Measurements from ENCODE around the gene RAB40C. TPM values are rescaled to one million over a fixed set of nuclear protein-coding genes. Genes with fewer than 3 reads are reported as not detected.
"Not testable (repeated sequence)": the region's sequence is repeated elsewhere in the genome, so short reads cannot be mapped to it uniquely, and the experiment has no call there.

Gene RAB40C
- total and polyA plus RNA-seq, 8 donors, result 17.6 to 101 (median 25.6) TPM

GRCh38 chr16:595094-595528, 5.2 kb downstream of the RAB40C start:
- H3K4me1 ChIP-seq, result peaks cover 38 to 69% (median 62%) of the 10 kb centered on the region in 4 donors

GRCh38 chr16:595942-596735, 6.3 kb downstream of the RAB40C start:
- H3K36me3 ChIP-seq, result peaks cover 8 to 46% (median 30%) of the 10 kb centered on the region in 4 donors
- WGBS, 5 donors, result 78 to 91% (median 88%) methylated on average over 33 to 34 of the region's 34 CpGs
- TF ChIP-seq POLR2AphosphoS5 (IDR thresholded peaks at IDR 0.05) (no peak), CTCF (IDR thresholded peaks at IDR 0.05) (no peak), EP300 (IDR thresholded peaks at IDR 0.05) (no peak), POLR2A (IDR thresholded peaks at IDR 0.05) (no peak)
- intact Hi-C loops (cut with DNase I; ENCODE audit: low total_unique reads), result no loop called here
- no peaks in the 10 kb centered on the region for H3K9me3 ChIP-seq
- DNase-seq, result no peak
- no peak overlapping the region for H3K4me3 ChIP-seq
- no peaks in the 10 kb centered on the region for H3K27me3 ChIP-seq
- peaks cover 32 to 60% (median 54%) of the 10 kb centered on the region in 4 donors for H3K4me1 ChIP-seq
- no peak overlapping the region for H3K27ac ChIP-seq

More at GRCh38 chr16:595094-595528, 5.2 kb downstream of the RAB40C start:
- Histone ChIP-seq H3K27me3 (no peaks in the 10 kb centered on the region), H3K9me3 (no peaks in the 10 kb centered on the region), H3K36me3 (peaks cover 5 to 36% (median 23%) of the 10 kb centered on the region in 4 donors), H3K4me3 (no peak overlapping the region), H3K27ac (peak overlapping the region in 3 of 5 donors; percentile 2 to 100 (median 10))
- intact Hi-C loops (cut with DNase I; ENCODE audit: low total_unique reads), result no loop called here
- WGBS, 5 donors, result 82 to 91% (median 88%) methylated on average over 18 of the region's 18 CpGs
- TF ChIP-seq POLR2A (IDR thresholded peaks at IDR 0.05) (no peak), CTCF (IDR thresholded peaks at IDR 0.05) (no peak), POLR2AphosphoS5 (IDR thresholded peaks at IDR 0.05) (no peak), EP300 (IDR thresholded peaks at IDR 0.05) (no peak)
- no peak for DNase-seq

GRCh38 chr16:596736-597060, 6.8 kb downstream of the RAB40C start:
- no peak overlapping the region for H3K27ac ChIP-seq
- no peaks in the 10 kb centered on the region for H3K9me3 ChIP-seq
- intact Hi-C loops (cut with DNase I; ENCODE audit: low total_unique reads), result no loop called here
- no peak overlapping the region for H3K4me3 ChIP-seq
- peaks cover 29 to 54% (median 49%) of the 10 kb centered on the region in 4 donors for H3K4me1 ChIP-seq
- TF ChIP-seq POLR2A (IDR thresholded peaks at IDR 0.05) (no peak), CTCF (IDR thresholded peaks at IDR 0.05) (no peak), POLR2AphosphoS5 (IDR thresholded peaks at IDR 0.05) (no peak), EP300 (IDR thresholded peaks at IDR 0.05) (no peak)
- no peaks in the 10 kb centered on the region for H3K27me3 ChIP-seq
- 86 to 93% (median 91%) methylated on average over 12 of the region's 12 CpGs for WGBS, 5 donors
- H3K36me3 ChIP-seq, result peaks cover 8 to 49% (median 33%) of the 10 kb centered on the region in 4 donors
- DNase-seq, result no peak

- DNase-seq; H3K9me3 ChIP-seq; H3K27me3 ChIP-seq; H3K4me3 ChIP-seq; intact Hi-C loops (cut with DNase I; ENCODE audit: low total_unique reads); H3K27ac ChIP-seq: not testable (repeated sequence)
- H3K36me3 ChIP-seq, result peaks cover 8 to 49% (median 33%) of the 10 kb centered on the region in 4 donors
- 95 to 98% (median 98%) methylated on average over 6 to 7 of the region's 7 CpGs for WGBS, 5 donors
- H3K4me1 ChIP-seq, result peaks cover 19 to 44% (median 40%) of the 10 kb centered on the region in 4 donors
Observed at GRCh38 chr16:597655-598054, 7.8 kb downstream of the RAB40C start.
